ENCODE measurements around the gene HLA-DRB5.
"Not testable (repeated sequence)": the region's sequence is repeated elsewhere in the genome, so short reads cannot be mapped to it uniquely, and the experiment has no call there.

DNA sequence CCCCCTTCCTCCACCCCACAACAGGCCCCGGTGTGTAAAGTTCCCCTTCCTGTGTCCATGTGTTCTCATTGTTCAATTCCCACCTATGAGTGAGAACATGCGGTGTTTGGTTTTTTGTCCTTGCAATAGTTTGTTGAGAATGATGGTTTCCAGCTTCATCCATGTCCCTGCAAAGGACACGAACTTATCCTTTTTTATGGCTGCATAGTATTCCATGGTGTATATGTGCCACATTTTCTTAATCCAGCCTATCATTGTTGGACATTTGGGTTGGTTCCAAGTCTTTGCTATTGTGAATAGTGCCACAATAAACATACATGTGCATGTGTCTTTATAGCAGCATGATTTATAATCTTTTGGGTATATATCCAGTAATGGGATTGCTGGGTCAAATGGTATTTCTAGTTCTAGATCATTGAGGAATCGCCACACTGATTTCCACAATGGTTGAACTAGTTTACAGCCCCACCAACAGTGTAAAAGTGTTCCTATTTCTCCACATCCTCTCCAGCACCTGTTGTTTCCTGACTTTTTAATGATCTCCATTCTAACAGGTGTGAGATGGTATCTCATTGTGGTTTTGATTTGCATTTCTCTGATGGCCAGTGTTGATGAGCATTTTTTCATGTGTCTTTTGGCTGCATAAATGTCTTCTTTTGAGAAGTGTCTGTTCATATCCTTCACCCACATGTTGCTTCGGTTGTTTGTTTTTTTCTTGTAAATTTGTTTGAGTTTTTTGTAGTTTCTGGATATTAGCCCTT is 62.2 kb downstream of the HLA-DRB5 start:
- TF ChIP-seq, protein P1, sequence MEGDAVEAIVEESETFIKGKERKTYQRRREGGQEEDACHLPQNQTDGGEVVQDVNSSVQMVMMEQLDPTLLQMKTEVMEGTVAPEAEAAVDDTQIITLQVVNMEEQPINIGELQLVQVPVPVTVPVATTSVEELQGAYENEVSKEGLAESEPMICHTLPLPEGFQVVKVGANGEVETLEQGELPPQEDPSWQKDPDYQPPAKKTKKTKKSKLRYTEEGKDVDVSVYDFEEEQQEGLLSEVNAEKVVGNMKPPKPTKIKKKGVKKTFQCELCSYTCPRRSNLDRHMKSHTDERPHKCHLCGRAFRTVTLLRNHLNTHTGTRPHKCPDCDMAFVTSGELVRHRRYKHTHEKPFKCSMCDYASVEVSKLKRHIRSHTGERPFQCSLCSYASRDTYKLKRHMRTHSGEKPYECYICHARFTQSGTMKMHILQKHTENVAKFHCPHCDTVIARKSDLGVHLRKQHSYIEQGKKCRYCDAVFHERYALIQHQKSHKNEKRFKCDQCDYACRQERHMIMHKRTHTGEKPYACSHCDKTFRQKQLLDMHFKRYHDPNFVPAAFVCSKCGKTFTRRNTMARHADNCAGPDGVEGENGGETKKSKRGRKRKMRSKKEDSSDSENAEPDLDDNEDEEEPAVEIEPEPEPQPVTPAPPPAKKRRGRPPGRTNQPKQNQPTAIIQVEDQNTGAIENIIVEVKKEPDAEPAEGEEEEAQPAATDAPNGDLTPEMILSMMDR (IDR thresholded peaks at IDR 0.05): not testable (repeated sequence)
- TF ChIP-seq POLR2A (IDR thresholded peaks at IDR 0.05): not testable (repeated sequence)

Data from adrenal gland (tissue), 5 donors.